ENCODE results near the gene PSMD12.
"Not testable (repeated sequence)": the region's sequence is repeated elsewhere in the genome, so short reads cannot be mapped to it uniquely, and the experiment has no call there.

PSMD12 gene

DNA sequence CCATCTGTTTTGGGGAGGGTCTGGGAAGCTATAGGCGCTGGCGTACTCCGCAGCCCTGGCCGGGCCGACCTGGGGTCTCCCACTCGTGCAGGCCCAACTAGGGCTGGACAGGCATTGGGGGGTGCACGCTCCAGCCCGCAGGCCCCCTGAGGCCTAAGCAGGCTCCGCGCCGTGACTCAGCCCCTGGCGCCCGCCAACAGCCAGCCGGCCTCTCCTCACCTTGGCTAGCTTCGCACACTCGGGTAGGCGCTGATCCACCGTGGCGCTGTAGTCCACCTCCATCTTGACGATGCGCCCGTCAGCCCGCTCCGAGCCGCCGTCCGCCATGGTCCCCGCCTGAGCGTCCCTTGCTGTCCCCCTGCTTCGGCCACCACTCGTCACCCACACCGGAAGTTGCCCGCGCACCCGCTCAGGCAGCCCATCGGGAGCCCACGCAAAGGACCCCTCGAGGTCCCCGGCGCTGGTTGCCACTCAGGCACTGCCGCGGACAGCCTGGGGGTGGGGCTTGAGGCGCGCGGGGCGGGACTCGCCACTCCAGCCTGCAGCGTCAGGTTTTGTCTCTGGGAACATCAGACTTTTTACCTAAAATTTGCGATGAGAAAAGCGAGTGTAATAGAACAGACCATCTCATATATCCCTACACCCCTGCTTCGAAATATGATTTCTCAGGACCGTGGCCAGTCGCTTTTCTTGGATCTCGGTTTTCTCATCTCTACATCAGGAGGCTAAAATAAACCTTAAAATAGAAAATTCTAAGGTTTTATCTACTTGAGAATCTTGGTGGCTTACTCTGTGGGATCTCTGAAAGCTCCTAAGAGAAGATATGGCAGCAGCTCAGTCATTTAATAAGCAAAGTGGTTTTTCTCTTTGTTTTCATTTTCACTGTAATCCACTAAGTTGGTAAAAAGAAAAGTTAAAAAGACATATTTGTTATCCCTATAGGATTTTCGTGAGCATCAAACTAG, at the start of gene PSMD12:
TSS of gene PSMD12 (minus strand) at position 385 of the 965 bp plus-strand sequence. CDS start at position 327, 58 bp downstream.
- no peak for FAIRE-seq

DNA sequence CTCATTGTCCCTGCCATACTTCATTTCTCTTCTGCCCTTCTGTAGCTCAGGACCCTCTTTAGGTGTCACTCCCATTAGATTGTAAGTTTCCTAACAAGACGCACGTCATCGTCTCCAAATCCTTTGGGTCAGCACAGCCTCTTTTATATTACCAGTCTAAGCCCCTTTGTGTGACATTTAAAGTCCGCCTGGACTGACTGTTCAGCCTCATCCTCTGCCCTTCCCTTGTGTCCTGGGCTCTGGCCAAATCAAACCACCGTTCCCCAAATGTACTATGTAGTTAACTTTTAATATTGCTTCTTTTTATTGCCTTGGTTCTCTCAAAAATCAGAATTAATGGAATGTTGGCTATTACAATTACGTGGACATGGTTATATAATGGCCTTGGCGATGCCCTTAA, 48.9 kb upstream of the PSMD12 start:
- FAIRE-seq = no peak

DNA sequence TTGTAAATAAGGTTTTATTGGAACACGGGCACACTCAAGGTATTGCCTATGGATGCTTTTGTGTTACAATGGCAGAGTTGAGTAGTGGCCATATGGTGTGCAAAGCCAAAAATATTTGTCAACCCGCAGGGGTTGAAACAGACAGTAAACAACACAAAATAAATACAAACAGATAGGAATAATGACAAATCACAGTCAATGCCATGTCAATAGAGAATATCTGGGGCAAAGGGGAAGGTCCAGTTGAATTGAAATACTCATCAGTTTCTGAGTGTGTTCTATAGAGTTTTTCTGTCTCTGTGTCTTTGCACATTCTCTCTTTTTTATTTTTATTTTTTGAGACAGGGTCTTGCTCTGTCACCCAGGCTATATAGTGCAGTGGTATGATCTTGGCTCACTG, 48.2 kb upstream of the PSMD12 start:
- no peak for FAIRE-seq

DNA sequence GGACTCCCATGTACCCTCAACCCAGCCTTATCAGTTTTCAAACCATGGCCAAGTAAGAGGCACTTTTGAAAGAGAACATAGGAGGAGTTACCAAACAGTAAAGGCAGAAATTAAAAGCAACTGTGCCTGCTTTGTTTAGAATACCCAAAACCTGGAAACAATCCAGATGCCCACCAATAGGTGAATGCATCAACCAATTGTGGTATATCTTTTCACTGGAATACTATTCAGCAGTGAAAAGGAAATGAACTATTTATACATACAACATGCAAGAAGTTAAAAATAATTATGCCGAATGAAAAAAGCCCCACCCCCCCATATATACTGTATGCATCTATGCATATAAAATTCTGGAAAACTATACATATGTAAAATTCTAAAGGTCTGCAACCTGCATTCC, 47.8 kb upstream of the PSMD12 start:
- no peak for FAIRE-seq

DNA sequence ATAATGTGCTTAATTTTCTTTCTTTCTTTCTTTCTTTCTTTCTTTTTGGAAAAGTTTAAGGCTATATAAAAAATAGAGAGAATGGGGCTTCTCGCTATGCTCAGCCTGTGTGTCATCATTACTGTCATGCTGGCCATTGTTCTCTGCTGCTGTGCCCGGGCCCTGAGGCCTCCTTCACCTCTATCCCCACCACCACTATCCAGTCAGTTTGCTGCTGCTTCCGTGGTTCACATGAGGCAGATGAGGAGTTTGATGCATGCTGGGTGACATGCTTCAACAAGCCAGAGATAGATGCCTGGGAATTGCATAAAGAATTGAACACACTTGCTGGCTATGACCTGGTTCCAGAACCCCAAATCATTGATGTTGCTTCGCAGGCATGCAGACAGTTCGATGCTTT, 47.0 kb upstream of the PSMD12 start:
- FAIRE-seq = no peak

DNA sequence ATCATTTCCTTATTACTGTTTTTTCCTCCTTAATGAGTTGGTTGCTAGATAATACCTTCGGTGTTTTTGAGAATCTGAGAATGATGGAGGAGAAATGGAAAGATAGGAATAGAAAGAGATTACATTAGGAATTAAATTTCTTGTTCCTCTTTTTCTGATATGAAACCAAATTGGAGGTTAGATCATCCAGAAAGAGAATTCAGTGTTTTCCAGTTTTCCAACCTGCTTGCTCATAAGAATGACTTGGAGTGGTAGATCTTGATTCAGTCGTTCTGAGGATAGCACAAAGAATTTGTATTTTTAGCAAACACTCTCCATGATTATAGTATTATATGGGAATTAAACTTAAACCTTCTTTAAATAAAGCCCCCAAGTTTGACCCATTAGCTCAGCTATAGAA, 46.6 kb upstream of the PSMD12 start:
- FAIRE-seq = no peak

DNA sequence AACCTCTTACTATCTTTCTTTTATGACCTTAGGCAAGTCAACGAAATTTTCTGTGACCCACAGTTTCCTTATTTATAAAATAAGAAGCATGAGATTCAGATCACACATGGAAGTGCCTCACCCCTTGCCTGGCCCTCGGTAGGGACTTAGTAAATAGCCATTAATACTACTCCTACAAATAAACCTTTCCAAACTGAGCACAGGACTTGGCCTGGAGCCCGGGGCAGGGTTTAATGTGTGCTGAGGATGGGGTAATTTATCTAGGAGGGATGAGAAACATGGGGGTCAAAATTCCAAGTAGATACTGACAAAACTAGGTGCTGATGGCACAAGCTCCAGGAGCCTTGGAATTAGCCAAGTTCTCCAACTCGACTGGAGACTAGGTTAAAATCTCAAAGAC, 45.7 kb upstream of the PSMD12 start:
- FAIRE-seq = no peak

DNA sequence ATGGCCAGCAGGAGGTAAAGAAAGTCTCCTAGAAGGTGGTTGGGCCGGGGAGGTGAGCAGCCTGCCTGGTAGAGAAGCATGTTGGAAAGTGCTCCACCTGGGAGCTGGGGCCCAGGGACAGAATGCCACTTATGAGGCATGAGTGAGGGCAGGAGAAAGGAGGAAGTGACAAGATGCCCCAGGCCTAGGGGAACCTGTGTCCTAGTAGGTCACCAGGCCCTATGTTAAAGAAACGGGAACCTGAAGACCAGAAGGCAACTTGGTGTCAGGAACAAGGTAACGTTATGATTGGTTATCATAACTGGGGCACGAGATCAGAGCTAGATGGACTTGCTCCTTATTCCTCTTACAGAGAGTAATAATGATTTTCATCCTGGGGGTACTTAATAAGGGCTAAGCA, 45.0 kb upstream of the PSMD12 start:
- no peak for FAIRE-seq

- not testable (repeated sequence) for FAIRE-seq
Measured at GRCh38 chr17:67408455-67408830, 42.1 kb upstream of the PSMD12 start.

- no peak for FAIRE-seq
Measured at GRCh38 chr17:67403483-67403882, 37.1 kb upstream of the PSMD12 start.

DNA sequence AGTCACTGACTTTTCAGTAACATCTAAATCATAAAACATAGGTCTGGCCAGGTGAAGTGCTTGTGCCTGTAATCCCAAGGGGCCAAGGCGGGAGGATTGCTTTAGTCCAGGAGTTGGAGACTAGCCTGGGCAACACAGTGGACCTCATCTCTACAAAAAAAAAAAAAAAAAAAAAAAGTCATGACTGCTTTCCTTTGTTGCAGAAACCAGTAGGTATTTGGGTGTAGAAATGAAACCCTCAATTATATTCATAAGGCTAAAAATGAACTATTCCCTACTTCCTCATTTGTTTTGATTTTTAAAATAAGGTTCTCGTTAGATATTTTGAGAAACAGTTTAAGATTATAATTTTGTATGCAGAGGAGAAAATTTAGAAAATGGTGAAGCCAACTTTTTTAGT, 36.7 kb upstream of the PSMD12 start:
- FAIRE-seq = no peak

GRCh38 chr17:67401598-67402504, 35.5 kb upstream of the PSMD12 start:
- FAIRE-seq = no peak

GRCh38 chr17:67401106-67401505, 34.7 kb upstream of the PSMD12 start:
- no peak for FAIRE-seq

- FAIRE-seq = no peak
Measured at GRCh38 chr17:67400193-67400592, 33.8 kb upstream of the PSMD12 start.

DNA sequence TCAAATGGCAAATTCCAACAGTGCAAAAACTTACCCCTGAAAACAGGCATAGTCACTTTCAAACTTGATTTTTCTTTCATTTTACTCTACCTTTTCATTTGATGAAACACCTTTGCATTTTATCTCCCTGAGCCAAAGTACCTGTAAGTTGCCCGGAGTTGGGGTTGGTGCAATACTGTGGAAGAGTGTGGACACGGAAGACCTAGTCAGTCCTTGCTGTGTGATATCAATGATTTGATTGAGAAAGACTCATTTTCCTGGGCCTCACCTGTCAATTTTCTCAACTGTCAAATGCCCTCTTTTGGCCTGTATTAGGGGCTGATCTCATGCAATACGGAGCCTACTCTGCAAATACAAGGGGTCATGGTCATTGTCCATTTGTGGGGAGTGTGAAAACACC, 33.3 kb upstream of the PSMD12 start:
- no peak for FAIRE-seq

GRCh38 chr17:67393809-67394397, 27.5 kb upstream of the PSMD12 start:
- FAIRE-seq = no peak

DNA sequence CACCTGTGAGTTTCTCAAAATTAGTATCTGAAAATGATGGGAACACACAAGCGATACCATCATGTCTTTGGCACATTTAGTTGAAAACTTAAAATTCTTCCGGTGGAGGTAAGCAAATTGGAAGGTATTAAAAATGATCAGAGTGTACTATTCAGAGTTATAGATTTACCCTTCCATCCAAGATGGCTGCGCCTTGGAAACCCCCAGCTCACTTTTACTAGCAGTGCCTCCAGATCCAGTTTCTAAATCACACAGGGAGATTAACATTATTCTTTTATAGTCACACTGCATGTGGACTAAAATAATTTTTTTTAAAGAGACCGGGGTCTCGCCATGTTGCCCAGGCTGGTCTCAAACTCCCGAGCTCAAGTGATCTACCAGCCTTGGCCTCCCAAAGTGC, 25.7 kb upstream of the PSMD12 start:
- no peak for FAIRE-seq

DNA sequence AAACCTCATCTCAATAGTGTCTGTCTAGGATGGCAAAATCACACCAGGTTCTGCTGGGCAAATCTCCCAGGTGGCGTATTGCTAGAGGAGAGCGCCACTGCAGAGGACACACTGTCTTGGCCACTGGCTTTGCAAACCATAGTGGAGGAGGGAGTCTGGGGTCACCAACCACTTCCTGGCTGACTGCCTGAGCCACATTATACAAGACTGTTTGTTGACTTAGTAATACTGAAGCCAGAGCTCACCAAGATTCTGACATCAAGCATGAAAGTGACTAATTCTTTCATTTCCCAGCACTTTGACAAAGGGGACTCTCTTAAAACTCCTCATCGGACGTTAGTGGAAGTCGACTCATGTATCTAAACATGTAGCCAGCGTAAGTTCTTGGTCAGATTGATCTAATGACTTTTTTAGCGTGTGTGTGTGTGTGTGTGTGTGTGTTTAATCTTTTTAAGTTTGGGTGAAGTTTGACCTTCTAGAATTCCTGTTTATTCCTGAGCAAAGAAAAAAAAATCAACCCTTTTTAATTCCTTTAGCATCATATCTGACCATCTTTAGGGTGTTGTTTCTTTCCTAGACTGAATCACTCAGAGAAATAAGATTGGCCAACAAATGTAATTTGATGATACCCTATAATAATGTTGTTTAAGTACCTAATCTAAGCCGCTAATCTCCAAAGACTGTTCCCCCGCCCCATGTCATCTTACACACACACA, 24.4 kb upstream of the PSMD12 start:
- no peak for FAIRE-seq

- FAIRE-seq = no peak
Measured at GRCh38 chr17:67390006-67390645, 23.7 kb upstream of the PSMD12 start.

GRCh38 chr17:67388986-67389385, 22.6 kb upstream of the PSMD12 start:
- no peak for FAIRE-seq

GRCh38 chr17:67388536-67388935, 22.2 kb upstream of the PSMD12 start:
- not testable (repeated sequence) for FAIRE-seq

DNA sequence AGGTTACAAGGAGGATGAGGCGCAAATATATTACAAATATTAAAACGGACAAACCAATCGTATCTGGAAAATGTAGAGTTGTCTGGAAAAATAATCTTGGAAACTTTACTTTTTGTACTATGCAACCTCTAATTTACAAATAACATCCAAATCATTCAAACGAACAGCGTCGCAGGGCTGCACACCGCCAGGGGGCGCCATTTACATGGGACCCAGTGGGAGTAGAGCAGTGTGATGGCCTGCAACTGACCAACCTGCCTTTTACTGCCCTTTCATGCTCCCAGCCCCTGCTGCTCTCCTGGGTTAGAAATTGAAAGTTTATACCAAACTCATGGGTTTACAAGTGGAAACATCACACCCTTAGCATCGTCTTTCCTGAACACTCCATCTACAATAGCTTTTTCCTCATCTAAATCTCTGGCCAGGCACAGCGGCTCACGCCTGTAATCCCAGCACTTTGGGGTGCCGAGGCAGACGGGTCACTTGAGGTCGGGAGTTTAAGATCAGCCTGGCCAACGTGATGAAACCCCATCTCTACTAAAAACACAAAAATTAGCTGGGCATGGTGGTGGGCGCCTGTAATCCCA, 20.7 kb upstream of the PSMD12 start:
- FAIRE-seq = no peak
